Osteocyte (in vitro differentiated cells): ENCODE measurements around the gene BOD1L1. TPM values are rescaled to one million over a fixed set of nuclear protein-coding genes. Genes with fewer than 3 reads are reported as not detected.

Experiments
- DNase-seq: peaks from one replicate; pipeline ENCODE4 v3.0.0; 2021; ENCODE audit warnings: mixed read lengths; ENCODE audit not compliant: unreplicated experiment; ENCODE audit errors: extremely low spot score
- H3K27ac Mint-ChIP-seq: one replicate; pipeline ENCODE4 v1.8.0; 2021; ENCODE audit warnings: mild to moderate bottlenecking, mixed read lengths; ENCODE audit not compliant: unreplicated experiment
- H3K27me3 Mint-ChIP-seq: one replicate; pipeline ENCODE4 v1.8.0; 2021; ENCODE audit warnings: mixed read lengths; ENCODE audit not compliant: unreplicated experiment
- H3K36me3 Mint-ChIP-seq: one replicate; pipeline ENCODE4 v1.8.0; 2021; ENCODE audit warnings: mixed read lengths; ENCODE audit not compliant: unreplicated experiment
- H3K4me1 Mint-ChIP-seq: one replicate; pipeline ENCODE4 v1.8.0; 2021; ENCODE audit warnings: mixed read lengths; ENCODE audit not compliant: unreplicated experiment
- H3K4me3 Mint-ChIP-seq: one replicate; pipeline ENCODE4 v1.8.0; 2021; ENCODE audit warnings: mild to moderate bottlenecking, moderate library complexity, mixed read lengths; ENCODE audit not compliant: unreplicated experiment
- H3K9me3 Mint-ChIP-seq: one replicate; pipeline ENCODE4 v1.8.0; 2021; ENCODE audit warnings: mixed read lengths; ENCODE audit not compliant: unreplicated experiment
- CTCF ChIP-seq: fragments of 200-600 bp; sonication (generic); IDR thresholded peaks from 2 replicates; pipeline ENCODE4 v1.5.0; 2021; ENCODE audit warnings: antibody characterized with exemption, mild to moderate bottlenecking, moderate library complexity
- total RNA-seq: library from RNA; stranded (reverse); gene quantifications from 2 replicates; pipeline ENCODE4 v1.2.1, GENCODE V29; 2021

Gene BOD1L1
- total RNA-seq, 1 donor from 2014 or later = 41.6 TPM

GRCh38 chr4:13640149-13640940 is 12.8 kb upstream of the BOD1L1 start:
- no peak for DNase-seq
- no peak for TF ChIP-seq CTCF
- Mint-ChIP-seq H3K9me3 (no peaks in the 10 kb centered on the region), H3K4me1 (peaks cover 15% of the 10 kb centered on the region), H3K4me3 (peak overlapping the region; percentile 34), H3K27me3 (peaks cover 57% of the 10 kb centered on the region), H3K36me3 (no peaks in the 10 kb centered on the region), H3K27ac (no peak overlapping the region)

GRCh38 chr4:13635286-13635799 is 7.8 kb upstream of the BOD1L1 start:
- H3K27me3 Mint-ChIP-seq = peaks cover 42% of the 10 kb centered on the region
- peaks cover 8% of the 10 kb centered on the region for H3K4me1 Mint-ChIP-seq
- H3K36me3 Mint-ChIP-seq = no peaks in the 10 kb centered on the region
- H3K27ac Mint-ChIP-seq = no peak overlapping the region
- no peak for TF ChIP-seq CTCF
- no peak overlapping the region for H3K4me3 Mint-ChIP-seq
- no peaks in the 10 kb centered on the region for H3K9me3 Mint-ChIP-seq
- DNase-seq = no peak

GRCh38 chr4:13633671-13634070 is 6.1 kb upstream of the BOD1L1 start:
- Mint-ChIP-seq H3K36me3 (no peaks in the 10 kb centered on the region), H3K27ac (no peak overlapping the region), H3K9me3 (no peaks in the 10 kb centered on the region), H3K4me3 (no peak overlapping the region), H3K4me1 (peaks cover under 1% of the 10 kb centered on the region), H3K27me3 (peaks cover 36% of the 10 kb centered on the region)
- TF ChIP-seq CTCF = no peak
- DNase-seq = no peak

- H3K36me3 Mint-ChIP-seq = no peaks in the 10 kb centered on the region
- no peaks in the 10 kb centered on the region for H3K9me3 Mint-ChIP-seq
- H3K4me1 Mint-ChIP-seq = peaks cover 24% of the 10 kb centered on the region
- TF ChIP-seq CTCF = no peak
- DNase-seq = no peak
- H3K4me3 Mint-ChIP-seq = peak overlapping the region; percentile 97
- H3K27ac Mint-ChIP-seq = peak overlapping the region; percentile 97
- H3K27me3 Mint-ChIP-seq = peaks cover 2% of the 10 kb centered on the region
Measured at GRCh38 chr4:13627178-13627605, 333 bp downstream of the BOD1L1 start.

- Mint-ChIP-seq H3K27me3 (no peaks in the 10 kb centered on the region), H3K9me3 (no peaks in the 10 kb centered on the region), H3K4me1 (peaks cover 24% of the 10 kb centered on the region), H3K4me3 (peak overlapping the region; percentile 80), H3K36me3 (no peaks in the 10 kb centered on the region), H3K27ac (peak overlapping the region; percentile 58)
- DNase-seq = no peak
- TF ChIP-seq CTCF = no peak
Measured at GRCh38 chr4:13626492-13627177, 890 bp downstream of the BOD1L1 start.
